HepG2 (cell line): ENCODE results near the gene PNPLA8. TPM values are rescaled to one million over a fixed set of nuclear protein-coding genes. Genes with fewer than 3 reads are reported as not detected.

Experiments
- KLF16 ChIP-seq, 2 experiments: sonication (generic) in 1 of 2; formaldehyde crosslinking in 1 of 2; IDR thresholded peaks; 2 replicates each; pipeline versions ENCODE4 v1.6.1 to v1.8.0; 2016 to 2023; ENCODE audit warnings: missing genetic modification reagents in 2 of 2, missing compliant biosample characterization in 1 of 2
- NAIF1 ChIP-seq: sonication (generic); formaldehyde crosslinking; IDR thresholded peaks from 2 replicates; pipeline ENCODE4 v1.5.0; 2020; ENCODE audit warnings: mild to moderate bottlenecking, missing genetic modification reagents, borderline replicate concordance
- POGZ ChIP-seq: sonication (generic); formaldehyde crosslinking; IDR thresholded peaks from 2 replicates; pipeline ENCODE4 v1.4.0; 2020; ENCODE audit warnings: mild to moderate bottlenecking, missing genetic modification reagents
- RBFOX2 ChIP-seq: fragments of 200-400 bp; formaldehyde crosslinking; IDR thresholded peaks from 2 replicates; pipeline ENCODE4 v1.6.1; 2017; ENCODE audit warnings: low read depth, mild to moderate bottlenecking, low read length
- RFXANK ChIP-seq: IDR thresholded peaks from 2 replicates; pipeline ENCODE4 v1.6.1; 2016
- ZNF329 ChIP-seq: sonication (generic); formaldehyde crosslinking; IDR thresholded peaks from 2 replicates; pipeline ENCODE4 v1.9.0; 2021; ENCODE audit warnings: low read depth, mild to moderate bottlenecking, missing genetic modification reagents
- ZNF773 ChIP-seq: sonication (generic); formaldehyde crosslinking; IDR thresholded peaks from 2 replicates; pipeline ENCODE4 v1.4.0; 2020; ENCODE audit warnings: missing genetic modification reagents, borderline replicate concordance
- ZNF781 ChIP-seq: sonication (generic); formaldehyde crosslinking; IDR thresholded peaks from 2 replicates; pipeline ENCODE4 v1.5.1; 2020; ENCODE audit warnings: borderline replicate concordance, mild to moderate bottlenecking, missing genetic modification reagents; ENCODE audit errors: not compliant biosample characterization
- ZNF891 ChIP-seq: sonication (generic); formaldehyde crosslinking; IDR thresholded peaks from 2 replicates; pipeline ENCODE4 v1.5.0; 2020; ENCODE audit warnings: mild to moderate bottlenecking, missing genetic modification reagents
- ZSCAN12 ChIP-seq: sonication (generic); formaldehyde crosslinking; IDR thresholded peaks from 2 replicates; pipeline ENCODE4 v1.9.0; 2021; ENCODE audit warnings: mild to moderate bottlenecking, missing genetic modification reagents
- ZSCAN9 ChIP-seq: IDR thresholded peaks from 2 replicates; pipeline ENCODE4 v1.6.1; 2016; ENCODE audit warnings: borderline replicate concordance
- polyA plus RNA-seq, 8 experiments: library from polyadenylated mRNA; depleted of rRNA in 3 of 8; stranded (reverse) in 7 of 8; unstranded in 1 of 8; fragments of >200 nt; fragmentation: Illumina TruSeq in 4 of 8; extraction: Trizol in 4 of 8; gene quantifications; 2 replicates each; pipeline versions ENCODE4 v1.2.1 to v1.2.3, GENCODE V29; 2011 to 2016; ENCODE audit warnings: low read depth in 4 of 8, missing spikeins in 1 of 8, mixed read lengths in 1 of 8; ENCODE audit not compliant: insufficient read depth in 1 of 8
- total RNA-seq, 5 experiments: library from RNA; depleted of rRNA; stranded (reverse); fragments of >200 nt; fragmentation: Illumina TruSeq; extraction: Trizol; gene quantifications; 2 replicates each; pipeline ENCODE4 v1.2.3, GENCODE V29; 2016; ENCODE audit warnings: low read depth in 1 of 5
- TF ChIP-seq, protein P1 (sequence below): sonication (generic); formaldehyde crosslinking; IDR thresholded peaks from 2 replicates; pipeline ENCODE4 v1.8.1; 2023; ENCODE audit warnings: mild to moderate bottlenecking, missing genetic modification reagents
- TF ChIP-seq, protein P2 (sequence below): sonication (generic); formaldehyde crosslinking; IDR thresholded peaks from 2 replicates; pipeline ENCODE4 v1.8.0; 2022; ENCODE audit warnings: missing genetic modification reagents, mild to moderate bottlenecking, inconsistent platforms, borderline replicate concordance
- TF ChIP-seq, protein P3 (sequence below): sonication (generic); formaldehyde crosslinking; IDR thresholded peaks from 2 replicates; pipeline ENCODE4 v1.5.0; 2020; ENCODE audit warnings: mild to moderate bottlenecking, missing genetic modification reagents
- TF ChIP-seq, protein P4 (sequence below): IDR thresholded peaks from 2 replicates; pipeline ENCODE4 v1.6.1; 2018; ENCODE audit warnings: missing genetic modification reagents, mild to moderate bottlenecking, missing compliant biosample characterization
- TF ChIP-seq, protein P5 (sequence below): sonication (generic); formaldehyde crosslinking; IDR thresholded peaks from 2 replicates; pipeline ENCODE4 v1.4.0; 2020; ENCODE audit warnings: missing genetic modification reagents
- TF ChIP-seq, protein P6 (sequence below): sonication (generic); formaldehyde crosslinking; IDR thresholded peaks from 2 replicates; pipeline ENCODE4 v1.8.0; 2022; ENCODE audit warnings: low read depth, missing genetic modification reagents

Gene PNPLA8
- total and polyA plus RNA-seq, 2 of the 13 experiments (the other 11 are each of a cell fraction or from before 2014, with no cell fraction given), result 6.3 to 11.4 TPM

DNA sequence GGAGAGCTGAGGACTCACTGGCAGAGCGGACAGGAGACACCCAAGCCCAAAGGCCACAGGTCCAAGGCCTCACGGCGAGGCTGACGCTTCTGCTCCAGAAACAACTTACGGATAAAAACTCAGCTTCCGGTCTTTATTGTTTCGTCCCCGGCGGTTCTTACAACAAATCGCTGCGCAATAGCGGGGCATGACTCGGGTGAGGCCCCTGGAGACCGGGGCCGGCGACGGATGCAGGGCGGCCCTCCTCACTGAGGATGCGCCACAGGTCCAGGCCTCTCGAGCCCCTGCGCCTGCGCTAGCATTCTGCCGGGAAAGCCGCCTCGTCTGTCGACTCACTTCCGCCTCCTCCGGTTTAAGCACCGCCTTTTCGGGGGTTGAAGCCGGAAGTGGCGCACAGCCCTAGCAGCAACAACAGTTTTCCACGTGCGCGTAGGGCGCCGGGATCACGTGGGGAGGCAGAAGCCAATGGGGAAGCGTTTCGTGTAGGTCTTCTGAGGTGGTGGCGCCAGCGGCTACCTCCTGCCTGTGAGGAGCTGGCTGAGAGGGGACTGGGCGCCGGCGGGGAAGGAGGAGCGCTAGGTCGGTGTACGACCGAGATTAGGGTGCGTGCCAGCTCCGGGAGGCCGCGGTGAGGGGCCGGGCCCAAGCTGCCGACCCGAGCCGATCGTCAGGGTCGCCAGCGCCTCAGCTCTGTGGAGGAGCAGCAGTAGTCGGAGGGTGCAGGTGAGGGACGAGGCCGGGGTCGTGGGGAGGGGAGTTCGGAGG is 43.6 kb upstream of the PNPLA8 start, which contains the start of the genes DNAJB9 and THAP5 (continued):
- TF ChIP-seq KLF16 (CRISPR knock-in tag; IDR thresholded peaks at IDR 0.05) (peak in 1 of 2 experiments; percentile 83; a peak in 1 of 4 replicates), RBFOX2 (peak; percentile 97), ZSCAN12 (CRISPR knock-in tag) (no peak; the same call in 1 of the 2 replicates), ZNF781 (CRISPR knock-in tag) (peak; percentile 2), RFXANK (CRISPR knock-in tag) (0 out of 2 replicates have a peak, but pooled peaks have one; percentile 43), NAIF1 (CRISPR knock-in tag) (peak; percentile 64; the same call in 1 of the 2 replicates), ZSCAN9 (CRISPR knock-in tag) (peak; percentile 88; the same call in 1 of the 2 replicates), ZNF329 (CRISPR knock-in tag) (peak; percentile 76; the same call in 1 of the 2 replicates), ZNF891 (CRISPR knock-in tag) (peak; percentile 96), POGZ (peak; percentile 92), ZNF773 (CRISPR knock-in tag) (no peak; the same call in 1 of the 2 replicates)
- TF ChIP-seq, protein P1, sequence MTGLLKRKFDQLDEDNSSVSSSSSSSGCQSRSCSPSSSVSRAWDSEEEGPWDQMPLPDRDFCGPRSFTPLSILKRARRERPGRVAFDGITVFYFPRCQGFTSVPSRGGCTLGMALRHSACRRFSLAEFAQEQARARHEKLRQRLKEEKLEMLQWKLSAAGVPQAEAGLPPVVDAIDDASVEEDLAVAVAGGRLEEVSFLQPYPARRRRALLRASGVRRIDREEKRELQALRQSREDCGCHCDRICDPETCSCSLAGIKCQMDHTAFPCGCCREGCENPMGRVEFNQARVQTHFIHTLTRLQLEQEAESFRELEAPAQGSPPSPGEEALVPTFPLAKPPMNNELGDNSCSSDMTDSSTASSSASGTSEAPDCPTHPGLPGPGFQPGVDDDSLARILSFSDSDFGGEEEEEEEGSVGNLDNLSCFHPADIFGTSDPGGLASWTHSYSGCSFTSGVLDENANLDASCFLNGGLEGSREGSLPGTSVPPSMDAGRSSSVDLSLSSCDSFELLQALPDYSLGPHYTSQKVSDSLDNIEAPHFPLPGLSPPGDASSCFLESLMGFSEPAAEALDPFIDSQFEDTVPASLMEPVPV, result peak; percentile 90
- TF ChIP-seq, protein P2, sequence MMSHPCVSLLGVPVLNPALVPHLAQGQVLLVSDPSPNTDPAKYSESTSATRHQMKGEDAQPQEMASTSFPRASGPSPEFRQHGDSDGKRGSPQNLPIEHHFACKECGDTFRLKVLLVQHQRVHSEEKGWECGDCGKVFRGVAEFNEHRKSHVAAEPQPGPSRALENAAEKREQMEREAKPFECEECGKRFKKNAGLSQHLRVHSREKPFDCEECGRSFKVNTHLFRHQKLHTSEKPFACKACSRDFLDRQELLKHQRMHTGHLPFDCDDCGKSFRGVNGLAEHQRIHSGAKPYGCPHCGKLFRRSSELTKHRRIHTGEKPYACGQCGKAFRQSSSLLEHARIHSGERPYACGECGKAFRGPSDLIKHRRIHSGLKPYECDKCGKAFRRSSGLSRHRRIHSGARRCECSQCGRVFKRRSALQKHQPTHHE, result peak; percentile 30; the same call in 1 of the 2 replicates
- TF ChIP-seq, protein P3, sequence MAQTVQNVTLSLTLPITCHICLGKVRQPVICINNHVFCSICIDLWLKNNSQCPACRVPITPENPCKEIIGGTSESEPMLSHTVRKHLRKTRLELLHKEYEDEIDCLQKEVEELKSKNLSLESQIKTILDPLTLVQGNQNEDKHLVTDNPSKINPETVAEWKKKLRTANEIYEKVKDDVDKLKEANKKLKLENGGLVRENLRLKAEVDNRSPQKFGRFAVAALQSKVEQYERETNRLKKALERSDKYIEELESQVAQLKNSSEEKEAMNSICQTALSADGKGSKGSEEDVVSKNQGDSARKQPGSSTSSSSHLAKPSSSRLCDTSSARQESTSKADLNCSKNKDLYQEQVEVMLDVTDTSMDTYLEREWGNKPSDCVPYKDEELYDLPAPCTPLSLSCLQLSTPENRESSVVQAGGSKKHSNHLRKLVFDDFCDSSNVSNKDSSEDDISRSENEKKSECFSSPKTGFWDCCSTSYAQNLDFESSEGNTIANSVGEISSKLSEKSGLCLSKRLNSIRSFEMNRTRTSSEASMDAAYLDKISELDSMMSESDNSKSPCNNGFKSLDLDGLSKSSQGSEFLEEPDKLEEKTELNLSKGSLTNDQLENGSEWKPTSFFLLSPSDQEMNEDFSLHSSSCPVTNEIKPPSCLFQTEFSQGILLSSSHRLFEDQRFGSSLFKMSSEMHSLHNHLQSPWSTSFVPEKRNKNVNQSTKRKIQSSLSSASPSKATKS, result no peak
- TF ChIP-seq, protein P4, sequence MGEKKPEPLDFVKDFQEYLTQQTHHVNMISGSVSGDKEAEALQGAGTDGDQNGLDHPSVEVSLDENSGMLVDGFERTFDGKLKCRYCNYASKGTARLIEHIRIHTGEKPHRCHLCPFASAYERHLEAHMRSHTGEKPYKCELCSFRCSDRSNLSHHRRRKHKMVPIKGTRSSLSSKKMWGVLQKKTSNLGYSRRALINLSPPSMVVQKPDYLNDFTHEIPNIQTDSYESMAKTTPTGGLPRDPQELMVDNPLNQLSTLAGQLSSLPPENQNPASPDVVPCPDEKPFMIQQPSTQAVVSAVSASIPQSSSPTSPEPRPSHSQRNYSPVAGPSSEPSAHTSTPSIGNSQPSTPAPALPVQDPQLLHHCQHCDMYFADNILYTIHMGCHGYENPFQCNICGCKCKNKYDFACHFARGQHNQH (CRISPR knock-in tag), result peak; percentile 93
- TF ChIP-seq, protein P5, sequence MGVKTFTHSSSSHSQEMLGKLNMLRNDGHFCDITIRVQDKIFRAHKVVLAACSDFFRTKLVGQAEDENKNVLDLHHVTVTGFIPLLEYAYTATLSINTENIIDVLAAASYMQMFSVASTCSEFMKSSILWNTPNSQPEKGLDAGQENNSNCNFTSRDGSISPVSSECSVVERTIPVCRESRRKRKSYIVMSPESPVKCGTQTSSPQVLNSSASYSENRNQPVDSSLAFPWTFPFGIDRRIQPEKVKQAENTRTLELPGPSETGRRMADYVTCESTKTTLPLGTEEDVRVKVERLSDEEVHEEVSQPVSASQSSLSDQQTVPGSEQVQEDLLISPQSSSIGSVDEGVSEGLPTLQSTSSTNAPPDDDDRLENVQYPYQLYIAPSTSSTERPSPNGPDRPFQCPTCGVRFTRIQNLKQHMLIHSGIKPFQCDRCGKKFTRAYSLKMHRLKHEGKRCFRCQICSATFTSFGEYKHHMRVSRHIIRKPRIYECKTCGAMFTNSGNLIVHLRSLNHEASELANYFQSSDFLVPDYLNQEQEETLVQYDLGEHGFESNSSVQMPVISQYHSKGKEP, result no peak; the same call in 1 of the 2 replicates
- TF ChIP-seq, protein P6, sequence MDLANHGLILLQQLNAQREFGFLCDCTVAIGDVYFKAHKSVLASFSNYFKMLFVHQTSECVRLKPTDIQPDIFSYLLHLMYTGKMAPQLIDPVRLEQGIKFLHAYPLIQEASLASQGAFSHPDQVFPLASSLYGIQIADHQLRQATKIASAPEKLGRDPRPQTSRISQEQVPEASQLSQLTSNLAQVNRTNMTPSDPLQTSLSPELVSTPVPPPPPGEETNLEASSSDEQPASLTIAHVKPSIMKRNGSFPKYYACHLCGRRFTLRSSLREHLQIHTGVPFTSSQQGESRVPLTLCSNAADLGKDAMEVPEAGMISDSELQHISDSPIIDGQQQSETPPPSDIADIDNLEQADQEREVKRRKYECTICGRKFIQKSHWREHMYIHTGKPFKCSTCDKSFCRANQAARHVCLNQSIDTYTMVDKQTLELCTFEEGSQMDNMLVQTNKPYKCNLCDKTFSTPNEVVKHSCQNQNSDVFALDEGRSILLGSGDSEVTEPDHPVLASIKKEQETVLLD (CRISPR knock-in tag), result peak; percentile 83
